SU-DHL-6 (cell line): ENCODE data around the gene FHOD3.

Experiments used
- EZH2phosphoT487 ChIP-seq: fragments of 200-600 bp; sonication (generic), shearing (Covaris generic); conservative IDR thresholded peaks from 2 replicates; pipeline ENCODE4 v1.6.1; 2018; ENCODE audit warnings: mild to moderate bottlenecking, antibody characterized with exemption, low read length, moderate library complexity, mixed read lengths
- TF ChIP-seq, protein P1 (sequence below): fragments of 200-600 bp; sonication (generic); IDR thresholded peaks from one replicate; pipeline ENCODE4 v1.5.1; 2017; ENCODE audit warnings: antibody characterized with exemption, mild to moderate bottlenecking, low read length, moderate library complexity; ENCODE audit not compliant: insufficient read depth, poor library complexity, severe bottlenecking

GRCh38 chr18:36601316-36601715 is 303.8 kb downstream of the FHOD3 start:
- TF ChIP-seq, protein P1, sequence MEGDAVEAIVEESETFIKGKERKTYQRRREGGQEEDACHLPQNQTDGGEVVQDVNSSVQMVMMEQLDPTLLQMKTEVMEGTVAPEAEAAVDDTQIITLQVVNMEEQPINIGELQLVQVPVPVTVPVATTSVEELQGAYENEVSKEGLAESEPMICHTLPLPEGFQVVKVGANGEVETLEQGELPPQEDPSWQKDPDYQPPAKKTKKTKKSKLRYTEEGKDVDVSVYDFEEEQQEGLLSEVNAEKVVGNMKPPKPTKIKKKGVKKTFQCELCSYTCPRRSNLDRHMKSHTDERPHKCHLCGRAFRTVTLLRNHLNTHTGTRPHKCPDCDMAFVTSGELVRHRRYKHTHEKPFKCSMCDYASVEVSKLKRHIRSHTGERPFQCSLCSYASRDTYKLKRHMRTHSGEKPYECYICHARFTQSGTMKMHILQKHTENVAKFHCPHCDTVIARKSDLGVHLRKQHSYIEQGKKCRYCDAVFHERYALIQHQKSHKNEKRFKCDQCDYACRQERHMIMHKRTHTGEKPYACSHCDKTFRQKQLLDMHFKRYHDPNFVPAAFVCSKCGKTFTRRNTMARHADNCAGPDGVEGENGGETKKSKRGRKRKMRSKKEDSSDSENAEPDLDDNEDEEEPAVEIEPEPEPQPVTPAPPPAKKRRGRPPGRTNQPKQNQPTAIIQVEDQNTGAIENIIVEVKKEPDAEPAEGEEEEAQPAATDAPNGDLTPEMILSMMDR, result no peak
- no peak for TF ChIP-seq EZH2phosphoT487
